Measurements from ENCODE around the gene UBA7. TPM values are rescaled to one million over a fixed set of nuclear protein-coding genes. Genes with fewer than 3 reads are reported as not detected.
A peak's percentile ranks its signal among the peaks of the same experiment; 100 is the strongest.

Gene UBA7
- total and polyA plus RNA-seq, 2 donors (not counting 3 experiments of a cell fraction or from before 2014, with no cell fraction given) = 57.4 to 80.7 TPM

DNA sequence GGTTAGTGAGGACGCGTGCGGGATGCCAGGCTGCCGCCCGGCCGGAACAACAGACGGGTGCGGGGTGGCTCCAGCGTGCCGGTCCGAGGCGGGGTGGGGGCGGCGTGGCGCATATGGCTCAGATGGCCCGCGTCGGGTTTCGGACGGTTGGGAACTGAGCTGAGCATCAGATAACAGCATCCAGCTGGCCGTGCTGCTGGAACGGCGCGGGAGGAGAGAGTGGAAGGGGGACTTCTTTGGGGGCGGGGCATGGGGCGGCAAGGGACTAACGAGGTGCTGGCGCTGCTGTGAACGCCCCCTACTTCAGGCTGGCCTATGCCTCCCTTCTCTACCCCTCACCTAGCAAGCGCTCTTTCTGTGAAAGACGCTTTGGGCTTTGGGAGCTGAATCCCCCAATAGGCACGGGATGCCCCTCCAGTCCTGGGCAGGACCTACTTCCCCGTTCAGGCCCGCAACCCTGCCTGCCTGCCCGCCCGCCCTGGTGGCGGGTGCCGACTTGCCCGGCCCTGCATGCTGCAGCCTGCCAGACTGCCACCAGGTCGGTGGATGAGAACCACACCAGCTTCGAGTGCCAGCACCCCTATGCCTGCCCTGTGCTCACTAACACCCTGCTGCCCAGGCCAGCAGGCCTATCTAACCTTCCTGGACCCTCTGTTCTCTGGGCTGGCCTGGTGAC lies 10.2 kb downstream of the UBA7 start:
- intact Hi-C loops (cut with micrococcal nuclease) (loop anchor here (2.0 to 5.0 kb wide), 4 partner anchors 85 to 284 kb away; partner anchors contain the start of genes AMIGO3 and RBM5), dilution Hi-C loops (cut with MboI; ENCODE audit: extremely low pct_ligation_motif_present, low sequenced_read_pairs) (no loop called here)
- H4K20me1 ChIP-seq (replicated peaks; ENCODE audit: control insufficient read depth, extremely low read depth, insufficient read depth, low read length) = no peaks in the 10 kb centered on the region
- H3K9ac ChIP-seq (replicated peaks; ENCODE audit: extremely low read depth, insufficient read depth, low read length) = peak overlapping the region; percentile 61
- no peaks in the 10 kb centered on the region for H3K9me3 ChIP-seq (replicated peaks; ENCODE audit: control insufficient read depth, insufficient read depth, low read length)
- no peaks in the 10 kb centered on the region for H3K79me2 ChIP-seq (ENCODE audit: control insufficient read depth, insufficient read depth, low read length)
- H3K36me3 ChIP-seq (ENCODE audit: control insufficient read depth in 2 of 2, extremely low read depth in 1 of 2, insufficient read depth in 2 of 2, low read length in 2 of 2) = peaks cover 0 to 2% of the 10 kb centered on the region in 2 experiments
- H3K4me3 ChIP-seq (replicated peaks in 1 of 3; ENCODE audit: insufficient read depth in 1 of 3, low read depth in 1 of 3, low read length in 3 of 3) = peak overlapping the region; percentile 68 to 86 (median 76)
- FAIRE-seq = peak; percentile 35
- peak overlapping the region; percentile 50 for H3K4me2 ChIP-seq (ENCODE audit: insufficient read depth, low read length)
- TF ChIP-seq FOS (IDR thresholded peaks at IDR 0.05; ENCODE audit: borderline replicate concordance, insufficient read depth, low read length) = no peak
- no peak for TF ChIP-seq MAX (IDR thresholded peaks at IDR 0.05; ENCODE audit: insufficient read depth, insufficient read length)
- no peak for TF ChIP-seq EZH2 (IDR thresholded peaks at IDR 0.05; ENCODE audit: borderline replicate concordance, low read depth, low read length, severe bottlenecking)
- no peak for TF ChIP-seq MYC (IDR thresholded peaks at IDR 0.05; ENCODE audit: low read depth, low read length)
- no peak for TF ChIP-seq JUN (IDR thresholded peaks at IDR 0.05; ENCODE audit: borderline replicate concordance, insufficient read depth, insufficient read length, low read depth)
- TF ChIP-seq CTCF (IDR thresholded peaks at IDR 0.05; ENCODE audit: extremely low read depth in 1 of 2, insufficient read depth in 1 of 2, low read depth in 1 of 2, low read length in 2 of 2) = peak in 1 of 2 donors; percentile 12
- TF ChIP-seq POLR2AphosphoS5 (IDR thresholded peaks at IDR 0.05; ENCODE audit: insufficient read depth, low read depth, low read length) = peak; percentile 12
- no peak for TF ChIP-seq GATA2 (IDR thresholded peaks at IDR 0.05; ENCODE audit: insufficient read depth, insufficient read length, low read depth, low read length)
- TF ChIP-seq POLR2A (IDR thresholded peaks at IDR 0.05; ENCODE audit: low read depth, low read length) = no peak
- ChIA-PET POLR2A (interaction anchor here (0.7 to 1.8 kb wide), 3 partner anchors 10 to 132 kb away, joined by 3 to 15 read pairs (median 6); partner anchors contain the start of gene UBA7), CTCF (interaction anchor here (0.7 to 12.4 kb wide), 23 partner anchors 10 to 264 kb away, joined by 3 to 545 read pairs (median 6); partner anchors contain the start of genes AMIGO3, IP6K1, MON1A and RBM6)
- H3K4me1 ChIP-seq (ENCODE audit: control insufficient read depth, extremely low read depth, insufficient read depth, low read length) = peaks cover 39% of the 10 kb centered on the region
- H3K27me3 ChIP-seq (ENCODE audit: control insufficient read depth in 2 of 2, insufficient read depth in 2 of 2, low read length in 2 of 2) = no peaks in the 10 kb centered on the region
- no peak overlapping the region for H3K27ac ChIP-seq (ENCODE audit: insufficient read depth, low read depth, low read length)
- BruUV-seq (replicated peaks) = no TSS peak
- no peaks in the 10 kb centered on the region for H3K9me1 ChIP-seq (replicated peaks; ENCODE audit: control insufficient read depth, extremely low read depth, insufficient read depth, low read length)
- peak; percentile 69 for DNase-seq (ENCODE audit: low read depth, low spot score)
- H2AFZ ChIP-seq (ENCODE audit: low read depth, low read length) = peak overlapping the region; percentile 85
